A549 treated with AZD9567 at 1 μM for 4 hours (cell line): ENCODE measurements around the gene CAPN10. TPM values are rescaled to one million over a fixed set of nuclear protein-coding genes. Genes with fewer than 3 reads are reported as not detected.

ENCODE experiments used
- total RNA-seq: library from RNA; stranded (reverse); fragments of 200-300 nt; extraction: Qiagen RNA extraction; gene quantifications from 5 replicates; pipeline ENCODE4 v1.2.3, GENCODE V29; 2022; ENCODE audit not compliant: insufficient read depth

CAPN10 gene
- total RNA-seq = 15.4 to 29.2 TPM (median 25.6 TPM) in 5 replicates

DNA sequence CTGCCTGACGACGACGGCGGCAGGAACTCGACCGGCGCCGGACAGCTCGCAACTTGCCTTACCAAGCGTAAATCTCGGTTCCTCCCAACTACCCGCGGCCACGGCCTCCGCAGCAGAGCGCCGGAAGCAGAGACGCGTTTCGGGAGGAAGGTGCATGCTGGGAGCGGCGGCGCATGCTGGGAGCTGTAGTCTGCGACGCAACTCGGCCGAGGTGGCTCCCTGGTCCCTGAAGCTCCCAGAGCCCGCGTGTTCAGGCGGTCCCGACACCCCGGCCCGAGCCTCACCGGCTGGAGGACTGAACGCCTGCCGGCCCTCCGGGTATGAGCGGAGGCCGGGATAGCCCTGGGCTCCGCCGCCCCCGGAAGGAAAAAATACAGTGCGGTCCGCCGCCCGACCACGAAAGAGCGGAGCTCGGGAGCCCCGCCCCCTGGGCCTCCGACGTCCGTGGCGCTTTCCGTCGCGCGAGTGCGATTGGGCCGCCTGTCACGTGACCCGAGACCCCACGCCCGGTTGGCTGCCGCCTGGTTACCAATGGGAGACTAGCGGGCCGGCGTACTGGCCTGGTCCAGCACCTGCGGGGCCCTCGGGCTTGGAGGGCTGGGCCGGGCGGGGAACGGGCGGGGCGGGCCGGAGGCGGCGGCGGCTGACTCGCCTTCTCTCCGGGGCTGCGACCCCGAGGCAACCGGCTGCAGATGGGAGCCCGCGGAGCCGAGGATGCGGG lies at the start of gene CAPN10:
CAPN10 (plus strand) TSS at position 537 of the 721 bp plus-strand sequence; CDS start at position 715, 178 bp downstream.

GRCh38 chr2:240557808-240558207 lies 28.7 kb upstream of the CAPN10 start, which contains the start of gene ANKMY1:
TSS of gene ANKMY1 (minus strand) at chr2:240557988. CDS start at chr2:240557335, 653 bp downstream.

GRCh38 chr2:240560084-240560479 lies 26.5 kb upstream of the CAPN10 start, which contains the start of gene DUSP28:
TSS of gene DUSP28 (plus strand) at chr2:240560357. CDS start at chr2:240560685, 328 bp downstream.

GRCh38 chr2:240567872-240568677 lies 18.5 kb upstream of the CAPN10 start, which contains the start of gene RNPEPL1:
TSS of gene RNPEPL1 (plus strand) at chr2:240568484. CDS start at chr2:240568587, 103 bp downstream.

DNA sequence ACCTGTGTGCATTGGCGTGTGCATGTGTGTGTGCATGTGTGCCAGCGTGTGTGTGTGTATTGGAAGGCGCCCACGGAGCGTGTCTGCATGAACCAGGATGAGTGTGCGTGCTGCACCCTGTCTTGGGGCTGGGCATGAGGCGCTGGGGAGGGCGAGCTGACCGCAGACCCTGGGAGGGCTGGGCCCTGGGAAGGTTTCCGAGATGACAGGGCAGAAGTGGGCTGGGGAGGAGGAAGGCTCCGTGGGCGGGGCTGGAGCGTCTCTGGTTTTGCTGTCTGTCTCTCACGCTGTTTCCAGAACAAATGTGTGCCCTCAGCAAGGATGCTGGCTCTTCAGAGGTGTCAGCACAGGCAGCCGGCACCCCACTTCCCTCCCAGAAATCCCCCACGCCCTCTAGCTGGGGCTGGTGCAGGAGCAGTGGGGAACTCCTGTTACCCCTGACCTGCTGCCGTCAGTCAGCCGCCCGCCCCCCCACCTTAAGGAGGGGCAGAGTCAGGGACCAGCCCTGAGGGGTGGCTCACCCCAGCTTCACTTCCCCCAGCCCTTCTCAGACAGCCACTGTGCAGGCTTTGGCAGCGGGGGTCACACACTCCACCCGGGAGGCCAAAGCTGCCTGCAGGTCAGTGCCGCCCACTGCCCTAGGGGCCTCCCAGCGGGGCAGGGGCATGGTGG lies 38.6 kb downstream of the CAPN10 start, which contains the start of gene GPR35:
GPR35 (plus strand) TSS at position 531 of the 672 bp plus-strand sequence. CDS start 4,473 bp downstream, outside the sequence.

Other genes starting within 250 kb of the CAPN10 start
- 183 to 244 TPM (median 233 TPM) in 5 replicates for gene GPC1, start 151.1 kb upstream of the CAPN10 start, total RNA-seq
- 3.7 to 12.2 TPM (median 11.6 TPM) in 5 replicates for gene ANKMY1, start 28.7 kb upstream of the CAPN10 start, total RNA-seq
- 3.3 to 8.8 TPM (median 8.3 TPM) in 5 replicates for gene DUSP28, start 26.4 kb upstream of the CAPN10 start, total RNA-seq
- gene RNPEPL1, start 18.2 kb upstream of the CAPN10 start, total RNA-seq = 39.3 to 66.8 TPM (median 62.5 TPM) in 5 replicates
- 0.79 to 1.4 TPM (median 0.98 TPM) in 5 replicates for gene GPR35, start 38.7 kb downstream of the CAPN10 start, total RNA-seq
- gene AQP12B, start 96.2 kb downstream of the CAPN10 start, total RNA-seq = not detected in 5 replicates
- gene AQP12A, start 105.1 kb downstream of the CAPN10 start, total RNA-seq = not detected in 5 replicates
- gene KIF1A, start 233.5 kb downstream of the CAPN10 start, total RNA-seq = 0.70 to 5.0 TPM (median 0.92 TPM) in 5 replicates